H9 (cell line): ENCODE results near the gene GMPR2. TPM values are rescaled to one million over a fixed set of nuclear protein-coding genes. Genes with fewer than 3 reads are reported as not detected.

Experiments used
- DNase-seq: peaks from one replicate; pipeline ENCODE4 v3.0.0-alpha.2; 2017
- H2AFZ ChIP-seq: one replicate; pipeline ENCODE4 v1.6.1; 2013; ENCODE audit warnings: mild to moderate bottlenecking, low read length, control low read depth, moderate library complexity
- H2AK5ac ChIP-seq: 2 replicates; pipeline ENCODE4 v1.6.1; 2013; ENCODE audit warnings: low read length, control low read depth, mixed read lengths; ENCODE audit not compliant: insufficient read length
- H2BK120ac ChIP-seq: one replicate; pipeline ENCODE4 v1.6.1; 2013; ENCODE audit warnings: low read depth, mild to moderate bottlenecking, low read length, control low read depth, inconsistent platforms; ENCODE audit not compliant: poor library complexity, severe bottlenecking
- H2BK12ac ChIP-seq: 2 replicates; pipeline ENCODE4 v1.6.1; 2013; ENCODE audit warnings: low read length, control low read depth, mixed read lengths, low read depth; ENCODE audit not compliant: insufficient read length
- H2BK15ac ChIP-seq: 2 replicates; pipeline ENCODE4 v1.6.1; 2013; ENCODE audit warnings: low read depth, low read length, control low read depth
- H2BK20ac ChIP-seq: one replicate; pipeline ENCODE4 v1.6.1; 2013; ENCODE audit warnings: low read depth, mild to moderate bottlenecking, low read length, control low read depth, inconsistent platforms; ENCODE audit not compliant: poor library complexity, severe bottlenecking
- H2BK5ac ChIP-seq: 2 replicates; pipeline ENCODE4 v1.6.1; 2013; ENCODE audit warnings: low read length, control low read depth, mixed read lengths; ENCODE audit not compliant: insufficient read length
- H3K14ac ChIP-seq: 2 replicates; pipeline ENCODE4 v1.6.1; 2013; ENCODE audit warnings: low read length, control low read depth; ENCODE audit not compliant: insufficient read depth
- H3K18ac ChIP-seq: 2 replicates; pipeline ENCODE4 v1.6.1; 2013; ENCODE audit warnings: low read depth, mild to moderate bottlenecking, mixed read lengths, low read length, control low read depth; ENCODE audit not compliant: insufficient read length
- H3K23ac ChIP-seq: 2 replicates; pipeline ENCODE4 v1.6.1; 2013; ENCODE audit warnings: low read length, control low read depth, mixed read lengths, low read depth; ENCODE audit not compliant: insufficient read length
- H3K23me2 ChIP-seq: 2 replicates; pipeline ENCODE4 v1.6.1; 2013; ENCODE audit warnings: low read depth, mild to moderate bottlenecking, mixed read lengths, low read length, control low read depth; ENCODE audit not compliant: insufficient read length, poor library complexity, severe bottlenecking
- H3K27ac ChIP-seq: 2 replicates; pipeline ENCODE4 v1.5.1; 2013; ENCODE audit warnings: low read length, control low read depth, mixed read lengths, low read depth; ENCODE audit not compliant: insufficient read length
- H3K27me3 ChIP-seq: 2 replicates; pipeline ENCODE4 v1.6.1; 2013; ENCODE audit warnings: low read length, control low read depth, inconsistent platforms; ENCODE audit not compliant: insufficient read depth
- H3K4ac ChIP-seq: 2 replicates; pipeline ENCODE4 v1.6.1; 2013; ENCODE audit warnings: low read depth, mild to moderate bottlenecking, control low read depth, inconsistent platforms, low read length, moderate library complexity
- H3K4me1 ChIP-seq: 2 replicates; pipeline ENCODE4 v1.6.1; 2013; ENCODE audit warnings: low read length, control low read depth, inconsistent platforms; ENCODE audit not compliant: insufficient read depth
- H3K4me2 ChIP-seq: 2 replicates; pipeline ENCODE4 v1.6.1; 2013; ENCODE audit warnings: low read length, control low read depth, mixed read lengths; ENCODE audit not compliant: insufficient read length, insufficient read depth
- H3K56ac ChIP-seq: 2 replicates; pipeline ENCODE4 v1.6.1; 2013; ENCODE audit warnings: low read depth, mild to moderate bottlenecking, mixed read lengths, low read length, control low read depth; ENCODE audit not compliant: insufficient read length
- H3K79me1 ChIP-seq: 2 replicates; pipeline ENCODE4 v1.6.1; 2013; ENCODE audit warnings: low read depth, mild to moderate bottlenecking, moderate library complexity, low read length, control low read depth, inconsistent platforms; ENCODE audit not compliant: insufficient read depth, poor library complexity, severe bottlenecking
- H3K79me2 ChIP-seq: 2 replicates; pipeline ENCODE4 v1.6.1; 2013; ENCODE audit warnings: low read length, control low read depth, inconsistent platforms; ENCODE audit not compliant: insufficient read depth
- H3K9ac ChIP-seq: 2 replicates; pipeline ENCODE4 v1.6.1; 2013; ENCODE audit warnings: low read length, control low read depth, mixed read lengths; ENCODE audit not compliant: insufficient read length; ENCODE audit errors: extremely low read depth
- H3K9me3 ChIP-seq: one replicate; pipeline ENCODE4 v1.6.1; 2013; ENCODE audit warnings: low read depth, low read length, inconsistent platforms; ENCODE audit not compliant: control insufficient read depth
- H3T11ph ChIP-seq: one replicate; pipeline ENCODE4 v1.6.1; 2013; ENCODE audit warnings: mild to moderate bottlenecking, low read length, control low read depth, inconsistent platforms
- H4K20me1 ChIP-seq: one replicate; pipeline ENCODE4 v1.6.1; 2013; ENCODE audit not compliant: control insufficient read depth, insufficient read length, insufficient read depth
- H4K5ac ChIP-seq: 2 replicates; pipeline ENCODE4 v1.6.1; 2013; ENCODE audit warnings: low read depth, mild to moderate bottlenecking, mixed read lengths, low read length, control low read depth; ENCODE audit not compliant: insufficient read length
- H4K8ac ChIP-seq: replicated peaks from 2 replicates; pipeline ENCODE4 v1.6.1; 2013; ENCODE audit warnings: low read length, control low read depth, mixed read lengths, low read depth; ENCODE audit not compliant: insufficient read length
- H4K91ac ChIP-seq: 2 replicates; pipeline ENCODE4 v1.6.1; 2013; ENCODE audit warnings: low read depth, mild to moderate bottlenecking, moderate library complexity, mixed read lengths, low read length, control low read depth; ENCODE audit not compliant: insufficient read length
- H3K27ac Mint-ChIP-seq, 3 experiments: 2 replicates in 2 of 3; 3 replicates in 1 of 3; pipeline ENCODE4 v1.8.0; 2020 to 2021; ENCODE audit warnings: mixed read lengths in 3 of 3, mild to moderate bottlenecking in 1 of 3, moderate library complexity in 1 of 3
- H3K27me3 Mint-ChIP-seq: 2 replicates; pipeline ENCODE4 v1.8.0; 2021; ENCODE audit warnings: low read depth, mild to moderate bottlenecking, moderate library complexity, mixed read lengths
- H3K36me3 Mint-ChIP-seq, 3 experiments: 2 replicates in 2 of 3; 3 replicates in 1 of 3; pipeline ENCODE4 v1.8.0; 2020 to 2021; ENCODE audit warnings: low read depth in 3 of 3, mixed read lengths in 3 of 3; ENCODE audit not compliant: insufficient read depth in 1 of 3
- H3K4me1 Mint-ChIP-seq, 2 experiments: 2 replicates each; pipeline ENCODE4 v1.8.0; 2020; ENCODE audit warnings: mixed read lengths in 2 of 2
- H3K4me3 Mint-ChIP-seq, 2 experiments: 2 replicates in 1 of 2; 3 replicates in 1 of 2; pipeline ENCODE4 v1.8.0; 2020 to 2021; ENCODE audit warnings: mild to moderate bottlenecking in 2 of 2, mixed read lengths in 2 of 2, moderate library complexity in 1 of 2
- H3K9me3 Mint-ChIP-seq, 2 experiments: 2 replicates in 1 of 2; 3 replicates in 1 of 2; pipeline ENCODE4 v1.8.0; 2020; ENCODE audit warnings: mild to moderate bottlenecking in 2 of 2, mixed read lengths in 2 of 2, moderate library complexity in 1 of 2
- WGBS: extraction: QIAGEN DNeasy Blood & Tissue Kit; methylation state at CpG from one replicate; pipeline ENCODE4 v1.1.7; 2013; ENCODE audit warnings: missing lambda C conversion rate, low lambda C conversion rate, mixed read lengths; ENCODE audit not compliant: insufficient read length; ENCODE audit errors: extremely low coverage; 5-methylcytosine and 5-hydroxymethylcytosine counted together
- total RNA-seq: library from RNA; stranded (reverse); gene quantifications from 2 replicates; pipeline ENCODE4 v1.2.1, GENCODE V29; 2021
- TF ChIP-seq, protein P1 (sequence below): fragments of 200-600 bp; sonication (generic); conservative IDR thresholded peaks from 3 replicates; pipeline ENCODE4 v1.8.0; 2021; ENCODE audit warnings: antibody characterized with exemption, mild to moderate bottlenecking

The GMPR2 gene
- total RNA-seq, 1 experiment from 2014 or later: 84.7 TPM

DNA sequence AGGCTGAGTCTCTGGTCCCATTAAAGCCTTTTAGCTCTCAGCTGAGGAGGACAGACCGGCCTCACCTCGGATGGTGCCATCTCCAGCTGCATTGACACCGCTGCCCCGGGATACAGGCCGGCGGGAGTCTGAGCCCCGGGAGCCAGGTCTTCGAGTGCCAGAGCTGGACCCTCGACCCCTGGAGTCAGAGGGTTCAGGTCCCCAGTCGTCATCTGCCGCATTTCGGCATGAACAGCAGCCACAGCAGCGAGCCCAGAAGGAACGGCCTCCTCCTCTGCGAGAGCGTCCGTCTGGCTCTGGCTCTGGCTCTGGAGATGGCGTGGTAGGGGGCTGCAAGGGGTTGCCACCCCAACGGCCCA is 29.2 kb downstream of the GMPR2 start:
- H3K18ac ChIP-seq: no peak overlapping the region
- H3K9me3 ChIP-seq: no peaks in the 10 kb centered on the region
- H2BK12ac ChIP-seq: no peak overlapping the region
- no peaks in the 10 kb centered on the region; the same call in 1 of the 2 replicates for H3K27me3 Mint-ChIP-seq
- TF ChIP-seq, protein P1, sequence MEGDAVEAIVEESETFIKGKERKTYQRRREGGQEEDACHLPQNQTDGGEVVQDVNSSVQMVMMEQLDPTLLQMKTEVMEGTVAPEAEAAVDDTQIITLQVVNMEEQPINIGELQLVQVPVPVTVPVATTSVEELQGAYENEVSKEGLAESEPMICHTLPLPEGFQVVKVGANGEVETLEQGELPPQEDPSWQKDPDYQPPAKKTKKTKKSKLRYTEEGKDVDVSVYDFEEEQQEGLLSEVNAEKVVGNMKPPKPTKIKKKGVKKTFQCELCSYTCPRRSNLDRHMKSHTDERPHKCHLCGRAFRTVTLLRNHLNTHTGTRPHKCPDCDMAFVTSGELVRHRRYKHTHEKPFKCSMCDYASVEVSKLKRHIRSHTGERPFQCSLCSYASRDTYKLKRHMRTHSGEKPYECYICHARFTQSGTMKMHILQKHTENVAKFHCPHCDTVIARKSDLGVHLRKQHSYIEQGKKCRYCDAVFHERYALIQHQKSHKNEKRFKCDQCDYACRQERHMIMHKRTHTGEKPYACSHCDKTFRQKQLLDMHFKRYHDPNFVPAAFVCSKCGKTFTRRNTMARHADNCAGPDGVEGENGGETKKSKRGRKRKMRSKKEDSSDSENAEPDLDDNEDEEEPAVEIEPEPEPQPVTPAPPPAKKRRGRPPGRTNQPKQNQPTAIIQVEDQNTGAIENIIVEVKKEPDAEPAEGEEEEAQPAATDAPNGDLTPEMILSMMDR: no peak
- H3K23ac ChIP-seq: no peak overlapping the region
- H3K4me1 Mint-ChIP-seq: no peaks in the 10 kb centered on the region; a peak in 2 of 4 replicates
- H3K27me3 ChIP-seq: no peaks in the 10 kb centered on the region
- H3K36me3 Mint-ChIP-seq: peaks cover under 1 to 12% (median 9%) of the 10 kb centered on the region in 3 experiments; a peak in 5 of 7 replicates
- H4K91ac ChIP-seq: no peak overlapping the region
- H2BK120ac ChIP-seq: no peak overlapping the region
- no peak overlapping the region for H3K4me3 Mint-ChIP-seq
- H3T11ph ChIP-seq: no peak overlapping the region
- no peak overlapping the region for H3K9ac ChIP-seq
- no peak overlapping the region for H3K4me2 ChIP-seq
- no peaks in the 10 kb centered on the region for H3K23me2 ChIP-seq
- H3K27ac Mint-ChIP-seq: no peak overlapping the region
- no peak overlapping the region for H2BK15ac ChIP-seq
- H3K79me2 ChIP-seq: no peaks in the 10 kb centered on the region
- H2AK5ac ChIP-seq: no peak overlapping the region
- H3K56ac ChIP-seq: no peak overlapping the region
- DNase-seq: no peak
- no peak overlapping the region for H3K4ac ChIP-seq
- no peak overlapping the region for H2BK5ac ChIP-seq
- no peaks in the 10 kb centered on the region for H3K4me1 ChIP-seq
- no peak overlapping the region; the same call in 1 of the 2 replicates for H3K14ac ChIP-seq
- no peak overlapping the region for H2BK20ac ChIP-seq
- WGBS: no CpG with 5 or more reads among the region's 19 CpGs
- H3K9me3 Mint-ChIP-seq: no peaks in the 10 kb centered on the region
- no peak overlapping the region for H4K5ac ChIP-seq
- no peak overlapping the region for H3K27ac ChIP-seq
- H4K20me1 ChIP-seq: no peaks in the 10 kb centered on the region
- H2AFZ ChIP-seq: no peak overlapping the region
- H4K8ac ChIP-seq: no peak overlapping the region
- no peaks in the 10 kb centered on the region for H3K79me1 ChIP-seq
